Neutrophil (primary cell): ENCODE data around the gene NAPG.

Experiments
- H3K27ac ChIP-seq: fragments of 200-600 bp; sonication (generic); 2 replicates; pipeline ENCODE4 v1.5.1; 2016; ENCODE audit warnings: mild to moderate bottlenecking, moderate library complexity
- H3K27me3 ChIP-seq: fragments of 200-600 bp; sonication (generic); 2 replicates; pipeline ENCODE4 v1.6.0; 2016; ENCODE audit warnings: mild to moderate bottlenecking
- H3K36me3 ChIP-seq: fragments of 200-600 bp; sonication (generic); 2 replicates; pipeline ENCODE4 v1.5.1; 2017
- H3K4me1 ChIP-seq, 2 experiments: fragments of 200-600 bp in 1 of 2; sonication (generic) in 1 of 2; 1 replicate in 1 of 2; 2 replicates in 1 of 2; pipeline versions ENCODE4 v1.5.1 to v1.6.1; 2013 to 2016; ENCODE audit warnings: low read depth in 1 of 2, low read length in 1 of 2, mild to moderate bottlenecking in 1 of 2, moderate library complexity in 1 of 2; ENCODE audit not compliant: control insufficient read depth in 1 of 2, insufficient read depth in 1 of 2
- H3K4me3 ChIP-seq, 2 experiments: fragments of 200-600 bp in 1 of 2; sonication (generic) in 1 of 2; 1 replicate in 1 of 2; 2 replicates in 1 of 2; pipeline ENCODE4 v1.5.1; 2013 to 2016; ENCODE audit warnings: low read depth in 1 of 2, low read length in 1 of 2, mild to moderate bottlenecking in 1 of 2, moderate library complexity in 1 of 2
- H3K9me3 ChIP-seq: fragments of 200-600 bp; sonication (generic); 2 replicates; pipeline ENCODE4 v1.5.1; 2016
- CTCF ChIP-seq: fragments of 200-600 bp; sonication (generic); IDR thresholded peaks from 2 replicates; pipeline ENCODE4 v1.5.1; 2016; ENCODE audit warnings: antibody characterized with exemption

NAPG gene

DNA sequence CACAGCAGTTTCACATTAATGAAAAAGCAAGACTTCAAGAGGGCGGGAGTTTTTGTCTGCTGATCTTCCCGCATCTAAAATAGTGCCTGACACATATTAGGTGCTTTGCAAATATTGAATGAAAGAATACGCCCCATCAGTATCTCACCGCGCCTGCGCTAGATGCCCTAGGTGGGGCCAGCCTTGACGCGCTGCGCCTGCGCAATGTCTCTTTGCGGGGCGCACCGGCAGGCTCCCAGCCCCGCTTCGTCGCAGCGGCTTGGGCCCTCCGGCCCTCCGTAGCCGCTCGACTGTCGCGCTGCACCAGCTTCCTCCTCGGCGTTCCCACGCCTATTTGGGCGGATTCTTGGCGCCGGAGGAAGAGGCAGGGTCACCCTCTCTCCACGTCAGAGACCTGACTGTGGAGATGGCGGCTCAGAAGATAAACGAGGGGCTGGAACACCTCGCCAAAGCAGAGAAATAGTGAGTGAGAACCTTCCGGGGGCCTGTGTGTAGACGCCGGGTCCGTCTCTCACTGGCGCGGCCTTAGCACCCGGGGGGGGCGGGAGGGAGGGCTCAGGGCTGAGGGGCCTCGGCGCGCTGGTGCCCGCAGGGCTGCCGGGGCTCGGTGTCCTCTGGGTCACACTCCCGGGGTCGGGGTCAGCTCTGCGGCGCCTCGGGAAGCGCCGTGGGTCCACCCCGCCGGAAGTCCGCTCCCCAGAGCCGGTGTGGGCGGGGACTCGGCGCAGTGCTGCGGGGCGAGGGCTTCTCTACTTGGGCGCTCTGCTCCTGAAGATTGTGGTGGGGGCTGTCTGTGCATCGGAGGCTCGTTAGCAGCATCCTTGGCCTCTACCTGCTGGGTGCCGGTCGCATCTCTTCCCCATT, at the start of gene NAPG:
TSS of gene NAPG (plus strand) at position 331 of the 864 bp plus-strand sequence. CDS start at position 407, 76 bp downstream.
- Histone ChIP-seq H3K27ac (peak within 1 kb of the TSS; percentile 95), H3K4me3 (peak within 1 kb of the TSS; percentile 88 to 92), H3K36me3 (no peaks in the 10 kb centered on the region), H3K27me3 (no peaks in the 10 kb centered on the region), H3K4me1 (peaks cover 21 to 27% of the 10 kb centered on the region in 2 experiments), H3K9me3 (no peaks in the 10 kb centered on the region)
- TF ChIP-seq CTCF = peak; percentile 6

GRCh38 chr18:10476338-10476791, 49.5 kb upstream of the NAPG start:
- no peak overlapping the region for H3K4me3 ChIP-seq
- H3K36me3 ChIP-seq = no peaks in the 10 kb centered on the region
- no peak for TF ChIP-seq CTCF
- no peaks in the 10 kb centered on the region for H3K9me3 ChIP-seq
- H3K4me1 ChIP-seq = no peaks in the 10 kb centered on the region
- peaks cover 38% of the 10 kb centered on the region for H3K27me3 ChIP-seq
- no peak overlapping the region for H3K27ac ChIP-seq

- H3K4me3 ChIP-seq = no peak overlapping the region
- no peaks in the 10 kb centered on the region for H3K9me3 ChIP-seq
- no peak for TF ChIP-seq CTCF
- no peaks in the 10 kb centered on the region for H3K4me1 ChIP-seq
- peaks cover 38% of the 10 kb centered on the region for H3K27me3 ChIP-seq
- no peak overlapping the region for H3K27ac ChIP-seq
- H3K36me3 ChIP-seq = no peaks in the 10 kb centered on the region
Measured at GRCh38 chr18:10477121-10477862, 48.5 kb upstream of the NAPG start.

DNA sequence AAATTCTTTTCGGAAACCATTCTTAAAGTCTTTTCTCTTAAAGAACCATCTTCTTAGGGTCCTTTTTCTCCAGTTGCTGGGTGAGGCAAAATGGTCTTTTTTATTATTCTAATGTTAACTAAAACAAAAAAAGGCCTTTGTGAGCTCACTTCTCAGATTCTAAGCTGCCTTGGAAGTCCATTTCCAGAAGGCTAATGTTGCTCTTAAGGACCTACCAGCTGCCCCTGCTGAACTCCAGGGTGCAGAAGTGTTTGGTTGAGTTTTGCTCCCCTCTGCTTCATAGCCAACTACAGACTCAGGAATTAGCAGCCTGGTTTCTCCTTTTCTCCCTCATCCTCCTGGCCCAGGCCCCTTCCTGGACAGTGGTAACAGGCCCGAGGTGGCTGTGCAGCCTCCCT, 48.0 kb upstream of the NAPG start:
- H3K36me3 ChIP-seq = no peaks in the 10 kb centered on the region
- no peak overlapping the region for H3K4me3 ChIP-seq
- H3K4me1 ChIP-seq = no peaks in the 10 kb centered on the region
- peaks cover 38% of the 10 kb centered on the region for H3K27me3 ChIP-seq
- TF ChIP-seq CTCF = no peak
- H3K27ac ChIP-seq = no peak overlapping the region
- no peaks in the 10 kb centered on the region for H3K9me3 ChIP-seq

DNA sequence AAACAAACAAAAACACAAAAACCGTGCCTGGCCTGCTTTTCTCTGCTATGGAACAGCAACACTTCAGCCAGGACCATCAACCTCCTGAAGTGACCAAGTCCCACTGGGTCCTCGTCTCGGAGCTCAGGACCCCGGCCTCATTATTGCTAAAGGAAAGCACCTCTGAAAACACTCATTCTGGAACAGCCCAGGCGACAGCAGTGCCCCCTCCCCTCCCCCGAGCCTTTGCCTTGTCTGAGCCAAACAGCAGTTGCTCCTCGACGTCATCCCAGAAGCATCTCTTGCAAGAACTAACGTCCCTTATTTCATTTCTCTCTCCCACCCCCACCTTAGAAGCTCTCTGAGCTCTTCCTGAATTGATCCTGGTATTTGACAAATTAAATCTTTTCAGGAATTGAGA, 44.0 kb upstream of the NAPG start:
- no peaks in the 10 kb centered on the region for H3K9me3 ChIP-seq
- no peak overlapping the region for H3K27ac ChIP-seq
- TF ChIP-seq CTCF = no peak
- no peaks in the 10 kb centered on the region for H3K4me1 ChIP-seq
- H3K36me3 ChIP-seq = no peaks in the 10 kb centered on the region
- H3K27me3 ChIP-seq = peaks cover 14% of the 10 kb centered on the region
- H3K4me3 ChIP-seq = no peak overlapping the region
